ENCODE data around the gene DCC.

- TF ChIP-seq EZH2phosphoT487 (IDR thresholded peaks at IDR 0.05; ENCODE audit: insufficient read depth, low read depth) (no peak), EZH2 (IDR thresholded peaks at IDR 0.05; ENCODE audit: insufficient read depth, poor library complexity, severe bottlenecking) (no peak)
These were observed 86.0 kb downstream of the DCC start for GRCh38 chr18:52426041-52426440.
